ENCODE data around the gene ANKS6.

Gene ANKS6

DNA sequence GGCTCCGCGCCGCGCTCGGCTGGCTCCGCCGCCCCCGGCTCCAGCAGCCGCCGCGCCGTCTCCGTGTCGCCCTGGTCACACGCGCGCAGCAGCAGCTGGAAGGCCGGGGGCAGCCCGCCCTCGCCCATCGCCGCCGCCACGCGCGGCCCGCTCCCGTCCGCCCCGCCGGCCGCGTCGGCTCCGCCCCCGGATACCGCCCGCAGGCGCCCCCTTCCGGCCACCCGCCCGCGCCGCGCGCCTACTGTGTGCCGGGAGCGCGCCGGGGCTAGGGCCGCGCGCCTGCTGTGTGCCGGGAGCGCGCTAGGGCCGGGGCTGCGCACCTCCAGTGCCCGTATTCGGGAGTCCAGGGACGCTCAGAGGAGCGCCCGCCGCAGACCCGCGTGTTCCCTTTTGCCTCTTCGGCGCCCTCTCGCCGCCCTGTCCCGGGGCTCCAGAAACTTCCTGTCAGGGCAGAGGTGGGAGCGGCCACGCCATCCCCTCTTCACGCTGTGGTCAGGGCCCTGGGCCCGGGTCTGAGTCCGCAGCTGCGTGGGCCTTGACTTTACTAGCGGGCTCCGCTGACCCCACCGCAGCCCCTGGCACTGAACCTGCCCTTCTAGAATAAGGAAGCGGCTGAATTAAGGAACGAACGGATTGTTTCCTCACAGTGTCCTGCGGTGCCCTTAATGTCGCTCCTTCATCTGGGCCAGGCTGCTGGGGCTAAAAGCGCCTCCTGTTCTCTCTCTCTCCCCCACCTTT, at the start of gene ANKS6:
TSS of gene ANKS6 (minus strand) at position 192 of the 738 bp plus-strand sequence. CDS start at position 128, 64 bp downstream.
- peak; percentile 77 for DNase-seq (ENCODE audit: insufficient read length, low spot score)
- no peak for FAIRE-seq

DNA sequence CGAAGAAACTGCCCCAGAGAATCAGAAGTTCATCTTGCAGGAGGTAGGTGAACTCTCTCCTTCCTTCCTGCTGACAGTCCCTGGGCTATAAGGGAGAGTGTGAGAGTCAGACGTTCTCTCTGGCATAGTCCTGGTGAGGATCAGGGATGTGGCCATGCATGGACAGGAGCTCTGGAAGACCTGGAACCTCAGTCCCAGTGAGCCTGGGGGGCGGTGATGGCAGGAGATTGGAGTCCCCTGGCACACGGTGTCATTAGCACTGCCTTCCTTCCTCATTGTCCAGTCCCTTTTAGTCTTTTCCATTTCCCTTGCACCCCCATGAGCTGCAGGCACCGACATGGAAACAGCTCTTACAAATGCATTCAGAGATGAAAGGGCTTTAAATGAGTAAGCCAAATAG, 49.7 kb upstream of the ANKS6 start:
- FAIRE-seq (no peak), DNase-seq (ENCODE audit: insufficient read length, low spot score) (no peak)

DNA sequence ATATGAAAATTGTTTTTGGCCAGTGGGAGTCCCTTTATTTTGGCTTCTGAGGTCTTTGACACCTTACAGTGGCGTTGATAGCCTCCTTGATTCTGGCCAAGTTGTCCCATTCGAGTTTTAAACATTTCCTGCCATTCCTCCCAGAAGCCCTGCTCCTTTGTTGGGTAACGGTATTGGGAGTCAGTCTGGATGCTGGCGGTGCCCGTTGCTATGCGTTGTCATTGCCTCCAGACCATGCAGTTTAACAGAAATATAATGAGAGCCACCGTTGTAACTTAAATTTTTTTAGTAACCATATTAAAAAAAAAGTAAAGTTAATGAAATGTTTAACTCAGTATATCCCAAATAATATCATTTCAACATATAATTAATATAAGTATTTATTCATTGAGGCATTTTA, 46.2 kb upstream of the ANKS6 start:
- no peak for FAIRE-seq
- DNase-seq (ENCODE audit: insufficient read length, low spot score), result no peak

DNA sequence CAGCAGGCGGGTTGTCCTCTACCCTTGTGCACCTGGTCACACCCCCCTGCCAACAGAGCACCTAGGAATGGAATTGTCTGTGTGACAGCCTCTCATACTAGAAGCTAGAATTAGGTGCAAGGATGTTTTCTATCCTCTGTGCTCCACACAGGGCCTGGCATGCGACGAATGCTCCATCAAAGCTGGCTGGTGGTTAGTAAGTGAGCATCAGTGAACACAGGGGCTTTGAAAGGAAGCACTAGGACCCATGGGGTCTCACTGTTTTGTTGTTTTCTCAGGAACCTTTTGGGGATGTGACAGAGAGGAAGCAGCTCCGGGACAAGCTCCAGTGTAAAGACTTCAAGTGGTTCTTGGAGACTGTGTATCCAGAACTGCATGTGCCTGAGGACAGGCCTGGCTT, 43.4 kb upstream of the ANKS6 start:
- FAIRE-seq (no peak), DNase-seq (ENCODE audit: insufficient read length, low spot score) (no peak)

DNA sequence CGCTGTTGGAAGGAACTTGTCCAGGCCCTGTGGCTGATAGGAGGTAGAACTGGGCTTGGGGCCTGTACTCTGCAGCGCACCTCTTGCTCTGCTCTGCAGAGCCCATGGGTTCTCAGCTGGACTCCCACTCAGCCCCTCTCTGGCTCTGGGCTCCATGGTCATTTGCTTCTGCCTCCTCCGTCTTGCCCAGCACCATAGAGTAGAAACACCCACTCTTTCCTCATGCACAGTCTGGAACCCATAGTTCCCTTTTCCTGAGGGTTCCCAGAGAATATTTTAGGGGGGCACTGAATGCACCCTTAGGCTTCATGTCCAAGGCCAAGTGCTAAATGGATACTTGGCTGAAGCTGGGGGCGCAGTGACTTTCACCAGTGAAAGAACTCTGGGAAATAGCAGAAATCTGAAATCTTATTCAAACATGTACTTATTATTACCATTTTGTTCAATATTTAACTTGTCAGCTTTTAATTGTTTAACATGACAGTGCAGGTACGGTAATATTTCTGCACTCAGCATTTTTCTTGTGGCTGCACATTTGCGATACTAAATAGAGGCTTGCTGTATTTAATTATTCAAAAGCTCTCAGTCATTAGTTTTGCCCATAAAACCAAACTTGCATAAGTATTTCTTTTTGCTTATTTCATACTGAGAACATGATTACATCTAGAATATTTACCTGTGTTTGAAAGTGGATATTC, 42.7 kb upstream of the ANKS6 start:
- no peak for DNase-seq (ENCODE audit: insufficient read length, low spot score)
- FAIRE-seq, result no peak

DNA sequence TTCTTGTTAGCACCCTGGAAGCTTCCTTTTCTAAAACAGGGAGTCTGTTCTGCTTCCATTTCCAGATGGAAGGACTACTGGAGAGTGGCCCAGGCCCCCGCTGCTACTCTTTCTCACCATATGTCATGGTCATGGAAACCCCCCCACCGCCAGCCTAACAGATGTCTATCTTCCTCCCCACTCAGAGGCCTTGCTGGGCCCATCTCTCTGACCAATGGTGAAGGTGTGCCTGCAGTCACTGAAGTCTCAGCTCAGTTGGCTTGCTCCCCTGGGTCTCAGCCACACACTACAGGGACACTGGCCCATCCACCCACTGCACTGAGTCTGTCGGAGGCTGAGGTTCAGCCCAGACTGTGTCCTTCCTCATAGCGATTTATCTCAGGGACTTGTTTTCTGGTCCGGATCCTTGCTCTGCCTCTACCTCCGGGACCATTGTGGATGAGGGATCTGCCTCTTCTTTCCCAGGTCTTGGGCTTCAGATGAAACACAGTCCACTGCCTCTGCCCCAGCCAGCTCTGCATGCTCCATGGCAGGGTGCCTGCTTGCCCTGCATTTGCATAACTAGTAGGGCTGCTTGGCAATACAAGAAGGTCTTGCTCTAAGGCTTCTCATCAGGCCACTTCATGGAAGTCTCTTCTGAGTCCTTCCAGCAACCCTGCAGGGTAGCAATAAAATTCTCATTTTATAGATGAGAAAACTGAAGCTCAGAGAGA, 42.0 kb upstream of the ANKS6 start:
- no peak for DNase-seq (ENCODE audit: insufficient read length, low spot score)

DNA sequence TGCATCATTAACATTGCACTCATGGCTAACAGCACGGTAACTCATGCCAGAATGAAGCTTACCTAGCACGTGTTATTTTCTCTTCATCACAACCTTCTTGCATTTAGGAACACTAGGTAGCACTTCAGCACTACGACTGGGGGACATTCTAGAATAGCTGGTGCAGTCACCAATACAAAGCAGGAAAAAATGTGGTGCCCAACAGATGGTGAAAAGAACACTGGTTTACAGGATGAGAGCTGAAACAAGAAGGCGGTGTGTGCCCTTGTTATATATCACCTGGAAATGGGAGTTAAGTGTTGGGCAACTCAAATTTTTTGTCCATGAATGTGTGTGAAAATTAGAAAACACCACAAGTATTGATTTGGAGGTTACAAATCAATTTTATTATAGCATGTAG, 41.2 kb upstream of the ANKS6 start:
- no peak for DNase-seq (ENCODE audit: insufficient read length, low spot score)
- no peak for FAIRE-seq

More for the DNA sequence above, 42.0 kb upstream of the ANKS6 start:
- FAIRE-seq, result no peak

DNA sequence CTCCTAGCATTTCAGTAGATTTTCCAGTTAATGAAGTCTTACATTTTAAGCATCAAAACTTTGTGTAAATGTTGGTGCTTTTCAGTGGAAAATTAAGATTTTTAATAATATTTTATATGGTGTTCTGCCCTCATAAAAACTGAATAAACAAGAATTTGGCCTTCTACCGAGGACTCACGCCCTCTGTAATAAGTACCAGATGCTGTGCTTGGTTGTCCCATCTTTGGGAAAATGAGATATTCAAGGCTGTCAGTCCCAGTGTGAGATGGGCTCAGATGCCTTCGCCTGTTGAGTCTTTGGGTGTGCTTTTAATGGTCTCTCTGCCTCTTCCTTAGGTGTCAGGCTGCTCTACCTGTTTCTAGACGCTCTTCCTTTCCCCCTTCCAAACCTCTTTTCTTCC, 39.9 kb upstream of the ANKS6 start:
- DNase-seq (ENCODE audit: insufficient read length, low spot score) (no peak), FAIRE-seq (no peak)

DNA sequence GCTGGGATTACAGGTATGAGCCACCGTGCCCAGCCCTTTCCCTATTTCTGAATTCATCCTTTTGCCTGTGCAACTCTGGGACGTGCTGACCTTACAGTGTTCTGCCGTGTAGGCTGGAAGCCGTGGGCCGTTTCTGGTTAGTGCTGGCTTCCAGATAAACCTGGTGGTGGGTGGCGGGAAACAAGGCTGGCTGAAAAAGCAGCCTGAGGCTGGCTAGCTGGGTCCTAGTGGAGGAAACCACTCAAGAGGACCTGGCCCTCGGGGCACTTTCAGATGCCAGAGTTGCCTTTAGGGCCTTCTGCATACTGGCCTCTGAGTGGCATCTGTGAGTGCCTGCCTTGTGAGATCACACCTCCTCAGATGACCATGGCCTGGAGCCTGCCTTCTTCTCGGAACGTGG, 38.0 kb upstream of the ANKS6 start:
- FAIRE-seq, result no peak
- DNase-seq (ENCODE audit: insufficient read length, low spot score), result no peak

DNA sequence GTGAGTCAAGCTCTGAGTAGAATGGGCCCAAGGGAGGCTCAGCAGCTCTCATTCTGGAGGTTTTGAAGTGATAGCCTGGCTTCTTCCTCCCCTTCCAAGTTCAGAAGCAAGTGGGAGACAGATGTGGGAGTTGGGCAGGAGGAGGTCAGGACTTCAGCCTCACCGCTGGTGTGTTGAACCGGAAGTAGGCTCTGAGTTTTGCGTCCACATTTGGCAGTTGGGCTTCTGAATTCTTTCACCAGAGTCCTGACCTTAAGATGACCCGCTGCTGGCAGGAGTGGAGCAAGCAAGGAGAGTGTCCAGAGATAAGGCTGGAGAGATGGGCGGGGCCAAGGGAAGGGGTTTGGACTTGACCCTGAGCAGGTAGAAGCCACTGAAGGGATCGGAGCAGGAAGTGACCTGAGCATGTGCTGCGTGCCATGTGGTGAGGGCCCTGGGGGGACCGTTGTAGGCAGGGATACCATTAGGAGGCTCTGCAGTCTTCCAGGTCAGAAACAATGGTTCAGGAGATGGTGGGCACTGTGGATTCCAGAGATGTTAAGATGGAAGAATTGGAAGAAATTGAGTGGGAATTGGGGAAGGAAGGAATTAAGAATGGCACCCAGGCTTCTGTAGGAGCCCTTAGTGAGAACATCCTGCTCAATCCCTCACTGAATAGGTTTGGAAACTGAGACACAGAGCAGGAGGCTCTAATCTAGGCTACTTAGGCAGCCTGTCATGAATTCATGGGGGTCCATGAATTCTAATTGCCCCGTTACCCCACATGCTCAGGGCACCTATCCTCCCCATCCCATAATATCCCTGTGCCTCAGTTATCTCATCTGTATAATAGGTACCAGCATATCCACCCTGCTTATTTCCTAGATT, 37.0 kb upstream of the ANKS6 start:
- FAIRE-seq (no peak), DNase-seq (ENCODE audit: insufficient read length, low spot score) (no peak)

DNA sequence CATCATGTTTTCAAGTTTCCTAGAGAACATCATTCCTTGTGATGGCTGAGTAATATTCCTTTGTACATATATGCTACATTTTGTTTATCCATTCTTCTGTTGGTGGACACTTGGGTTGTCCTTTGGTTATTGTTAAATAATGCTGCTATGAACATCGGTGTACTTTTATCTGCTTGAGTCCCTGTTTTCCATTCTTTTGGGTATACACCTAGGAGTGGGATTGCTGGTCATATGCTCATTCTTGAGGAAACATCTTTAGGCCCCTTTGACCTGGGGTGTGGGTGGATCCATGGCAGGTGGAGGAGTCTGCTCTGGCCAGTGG, 36.4 kb upstream of the ANKS6 start:
- no peak for FAIRE-seq
- DNase-seq (ENCODE audit: insufficient read length, low spot score), result no peak

DNA sequence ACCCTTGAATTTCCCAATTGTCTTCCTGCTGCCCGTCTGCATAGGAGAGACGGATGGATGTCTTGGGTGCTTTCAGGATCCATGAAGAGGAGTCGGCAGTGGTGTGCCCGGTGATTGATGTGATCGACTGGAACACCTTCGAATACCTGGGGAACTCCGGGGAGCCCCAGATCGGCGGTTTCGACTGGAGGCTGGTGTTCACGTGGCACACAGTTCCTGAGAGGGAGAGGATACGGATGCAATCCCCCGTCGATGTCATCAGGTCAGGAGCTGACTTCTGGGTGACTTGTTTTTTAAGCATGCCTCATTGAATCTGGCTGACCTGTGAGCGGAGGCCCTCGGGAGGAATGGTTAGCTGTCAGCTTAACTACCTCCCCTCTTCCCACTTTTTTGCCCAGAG, 35.3 kb upstream of the ANKS6 start:
- DNase-seq (ENCODE audit: insufficient read length, low spot score) (no peak), FAIRE-seq (no peak)

DNA sequence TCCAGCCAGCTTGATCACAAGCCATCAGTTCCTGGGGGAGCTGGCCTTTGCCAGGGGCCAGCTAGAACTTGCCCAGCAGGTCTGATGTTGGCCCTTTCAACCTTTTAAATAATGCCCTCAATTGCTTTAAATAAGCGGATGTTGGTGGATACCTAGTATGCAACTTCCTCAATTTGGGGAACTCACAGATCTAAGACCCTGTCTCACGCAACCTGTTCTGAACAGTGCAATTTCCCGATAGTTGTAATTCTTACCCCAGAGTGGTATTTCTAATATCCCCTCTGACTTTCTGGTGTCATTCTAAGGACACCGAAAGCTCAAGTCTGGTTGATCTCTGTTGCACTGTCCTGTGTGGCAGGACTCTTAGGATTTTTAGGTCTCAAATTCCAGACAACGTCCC, 34.2 kb upstream of the ANKS6 start:
- DNase-seq (ENCODE audit: insufficient read length, low spot score), result no peak
- FAIRE-seq, result no peak

DNA sequence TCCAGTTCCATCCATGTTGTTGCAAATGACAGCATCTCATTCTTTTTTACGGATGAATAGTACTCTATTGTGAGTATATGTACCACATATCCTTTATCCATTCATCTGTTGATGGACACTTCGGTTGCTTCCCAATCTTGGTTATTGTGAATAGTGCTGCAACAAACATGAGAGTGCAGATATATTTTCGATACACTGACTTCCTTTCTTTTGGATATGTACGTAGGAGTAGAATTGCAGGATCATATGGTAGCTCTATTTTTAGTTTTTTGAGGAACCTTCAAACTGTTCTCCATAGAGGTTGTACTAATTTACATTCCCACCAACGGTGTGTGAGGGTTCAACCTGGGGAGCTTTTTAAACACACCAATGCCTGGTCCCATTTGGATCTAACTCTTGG, 33.4 kb upstream of the ANKS6 start:
- DNase-seq (ENCODE audit: insufficient read length, low spot score) (no peak), FAIRE-seq (no peak)

DNA sequence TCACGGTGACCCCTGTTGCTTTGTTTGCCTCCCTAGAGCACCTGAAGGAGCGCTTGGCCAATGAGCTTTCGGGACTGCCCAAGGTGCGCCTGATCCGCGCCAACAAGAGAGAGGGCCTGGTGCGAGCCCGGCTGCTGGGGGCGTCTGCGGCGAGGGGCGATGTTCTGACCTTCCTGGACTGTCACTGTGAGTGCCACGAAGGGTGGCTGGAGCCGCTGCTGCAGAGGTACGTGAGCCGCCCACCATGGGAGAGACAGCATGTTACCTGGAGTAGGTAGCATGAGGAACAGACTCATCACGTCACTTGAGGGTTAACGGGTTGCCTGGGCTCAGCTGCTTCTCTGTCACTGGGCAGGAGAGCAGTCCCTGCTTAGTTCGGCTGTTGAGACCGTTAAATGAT, 30.4 kb upstream of the ANKS6 start:
- DNase-seq (ENCODE audit: insufficient read length, low spot score) (no peak), FAIRE-seq (no peak)

DNA sequence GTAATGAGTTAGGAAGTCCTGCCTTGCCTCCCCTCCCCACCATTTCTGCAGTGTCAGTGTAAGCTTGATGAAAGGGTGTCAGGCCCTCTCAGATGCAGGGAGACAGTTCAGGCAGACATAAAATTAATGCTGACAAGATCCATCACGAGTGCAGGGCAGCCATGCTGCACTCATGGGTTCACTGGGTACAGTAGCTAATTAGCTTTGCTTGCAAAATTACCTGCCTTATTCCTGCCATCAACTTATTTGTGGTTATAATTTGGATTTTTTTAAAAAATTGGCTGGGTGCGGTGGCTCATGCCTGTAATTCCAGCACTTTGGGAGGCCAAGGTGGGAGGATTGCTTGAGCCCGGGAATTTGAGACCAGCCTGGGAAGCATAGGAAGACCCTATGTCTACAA, 29.1 kb upstream of the ANKS6 start:
- DNase-seq (ENCODE audit: insufficient read length, low spot score), result no peak
- no peak for FAIRE-seq

DNA sequence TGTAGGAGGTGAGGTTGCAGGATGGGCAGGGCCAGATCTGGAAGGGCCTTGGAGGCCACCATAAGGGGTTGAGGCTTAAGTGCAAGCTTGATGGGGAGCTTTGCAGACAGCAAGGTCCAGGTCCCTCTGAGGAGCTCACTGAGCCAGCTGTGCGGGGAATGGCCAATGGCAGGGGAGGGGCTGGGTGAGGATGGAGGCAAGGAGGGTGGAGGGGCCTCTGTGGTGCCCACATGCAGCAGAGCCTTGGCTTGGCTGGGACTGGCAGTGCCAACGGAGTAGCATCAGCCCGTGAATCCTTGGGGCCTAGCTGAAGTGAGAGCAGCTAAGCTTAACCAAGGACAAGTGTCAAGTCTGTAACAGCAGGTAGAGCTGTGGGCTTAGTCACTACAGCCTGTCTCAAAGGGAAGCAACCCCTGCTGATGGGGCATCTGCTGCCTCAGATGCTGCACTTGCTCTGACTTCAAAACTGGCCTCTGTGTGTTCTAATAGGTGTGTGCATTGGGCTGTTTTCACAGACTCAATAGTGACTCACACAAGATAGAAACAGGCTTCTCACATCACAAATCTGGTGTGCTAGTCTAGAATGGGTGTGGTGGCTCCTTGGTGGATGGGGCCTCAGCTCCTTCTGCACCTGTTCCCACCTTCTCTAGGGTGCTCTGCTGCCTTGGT, 27.4 kb upstream of the ANKS6 start:
- DNase-seq (ENCODE audit: insufficient read length, low spot score) (no peak), FAIRE-seq (no peak)

DNA sequence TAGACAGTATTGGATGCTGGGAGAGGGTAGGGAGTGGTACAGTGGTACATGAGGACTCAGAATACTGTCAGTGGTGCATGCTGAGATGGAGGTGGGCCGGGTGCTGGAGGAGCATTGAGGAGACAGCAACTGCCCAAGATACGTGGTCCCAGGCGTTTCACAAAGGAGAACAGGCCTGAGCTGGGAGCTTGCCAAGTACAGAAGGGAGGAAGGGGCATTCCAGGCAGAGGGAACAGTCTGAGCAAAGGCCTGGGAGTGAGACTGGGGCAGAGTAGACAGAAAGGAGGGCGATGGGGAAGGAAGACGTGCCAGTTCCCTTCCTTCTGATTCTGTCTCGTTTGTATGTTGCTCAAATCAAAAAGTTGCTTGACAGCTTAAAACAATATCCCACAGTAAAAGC, 26.3 kb upstream of the ANKS6 start:
- FAIRE-seq (no peak), DNase-seq (ENCODE audit: insufficient read length, low spot score) (no peak)

DNA sequence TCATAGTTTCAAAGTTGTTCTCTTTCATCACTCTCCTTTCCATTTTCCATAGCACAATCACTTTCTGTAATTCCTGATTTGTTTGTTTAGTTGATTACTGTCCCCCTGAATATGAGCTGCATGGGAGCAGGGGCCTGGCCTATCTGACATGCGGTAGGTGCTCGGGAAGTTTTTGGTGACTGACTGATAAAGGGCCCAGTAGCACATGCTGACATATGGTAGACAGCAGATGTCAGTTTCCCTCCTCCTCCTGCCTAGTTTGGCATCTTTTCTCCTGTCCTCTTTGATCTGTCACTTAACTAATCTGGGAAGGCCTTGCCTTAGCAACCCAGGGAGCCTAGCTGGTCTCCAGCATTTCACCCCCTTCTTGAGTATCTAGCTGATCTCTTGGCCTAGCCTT, 25.5 kb upstream of the ANKS6 start:
- DNase-seq (ENCODE audit: insufficient read length, low spot score), result no peak
- FAIRE-seq, result no peak

DNA sequence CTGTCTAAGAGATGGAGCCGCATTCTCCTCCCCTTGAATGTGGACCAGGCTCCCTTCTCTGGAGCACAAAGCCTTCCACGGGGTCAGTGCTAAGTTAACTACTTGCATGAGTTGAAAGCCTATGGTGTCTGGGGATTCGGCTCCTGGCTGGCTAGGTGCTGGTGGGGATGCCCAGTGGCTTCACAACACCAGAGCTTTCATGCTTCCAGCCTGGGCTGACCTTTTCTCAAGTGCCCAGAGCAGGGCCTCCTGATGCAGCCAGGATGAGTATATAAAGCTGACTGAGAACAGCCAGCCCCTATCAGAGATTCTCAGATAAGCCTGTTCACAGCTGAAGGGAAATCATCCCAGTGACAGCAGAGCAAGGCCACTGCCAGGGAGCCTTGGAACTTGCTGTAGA, 22.9 kb upstream of the ANKS6 start:
- FAIRE-seq, result no peak

DNA sequence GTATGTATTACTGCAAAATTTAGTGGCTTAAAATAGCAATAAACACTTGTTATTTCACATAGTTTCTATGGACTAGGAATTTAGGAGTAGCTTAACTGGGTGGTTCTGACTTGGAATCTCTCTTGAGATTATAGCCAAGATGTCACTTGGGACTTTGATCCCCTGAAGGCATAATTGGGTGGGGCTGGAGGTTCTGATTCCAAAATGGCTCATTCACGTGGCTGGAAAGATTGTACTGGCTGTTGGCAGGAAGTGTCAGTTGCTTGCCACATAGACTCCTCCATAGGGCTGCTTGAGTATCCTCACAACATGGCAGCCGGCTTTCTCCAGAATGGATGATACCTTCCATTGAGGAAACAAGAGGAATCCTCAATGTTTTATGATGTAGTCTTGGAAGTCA, 22.4 kb upstream of the ANKS6 start:
- FAIRE-seq, result no peak
- DNase-seq (ENCODE audit: insufficient read length, low spot score), result no peak

More for the DNA sequence above, 22.9 kb upstream of the ANKS6 start:
- no peak for DNase-seq (ENCODE audit: insufficient read length, low spot score)

Measured in GM19239 (cell line).